Measurements from ENCODE around the gene HORMAD2. TPM values are rescaled to one million over a fixed set of nuclear protein-coding genes. Genes with fewer than 3 reads are reported as not detected.

Gene HORMAD2
- total RNA-seq, 1 donor from 2014 or later: not detected

DNA sequence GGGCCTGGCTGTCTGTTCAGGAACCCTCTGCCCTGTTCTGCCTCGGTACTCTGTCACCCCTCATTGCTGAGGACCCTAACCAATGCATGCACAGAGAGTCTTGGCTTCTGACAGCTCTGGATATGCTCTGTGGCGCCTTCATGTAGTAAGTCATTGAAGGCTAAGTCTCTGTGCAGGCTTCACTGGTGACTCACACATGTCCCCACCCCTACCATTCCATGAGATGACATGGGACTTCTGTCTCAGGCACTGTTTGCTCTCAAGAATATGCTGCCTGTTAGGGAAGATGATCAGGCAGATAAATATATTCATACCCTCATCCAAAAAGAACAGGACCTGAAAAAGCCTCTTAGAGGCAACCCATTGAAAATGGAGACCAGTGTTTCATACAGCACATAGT is 43.6 kb upstream of the HORMAD2 start:
- intact Hi-C loops (cut with micrococcal nuclease): no loop called here
- no peak overlapping the region for H3K27ac ChIP-seq (replicated peaks)

DNA sequence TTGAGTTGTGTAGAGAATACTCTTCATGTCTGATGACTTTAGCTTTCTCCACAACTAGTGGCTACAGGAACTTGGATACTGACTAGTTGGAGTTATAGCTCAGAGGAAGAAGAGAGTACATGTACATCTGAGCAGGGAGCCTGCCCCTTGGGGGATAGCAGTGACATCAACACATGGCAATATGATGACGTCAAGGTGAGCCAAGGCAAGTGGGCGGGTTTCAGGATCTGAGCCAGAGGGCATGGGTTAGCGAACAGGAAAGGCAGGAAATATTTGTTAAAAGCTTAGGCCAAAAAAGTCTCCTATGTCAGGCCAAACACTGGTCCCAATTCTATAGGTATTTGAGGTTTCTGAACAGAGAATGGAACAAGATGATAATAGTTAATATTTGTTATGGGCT is 42.0 kb upstream of the HORMAD2 start:
- Histone ChIP-seq H3K9me3 (replicated peaks) (no peaks in the 10 kb centered on the region), H3K27me3 (ENCODE audit: low read depth) (no peaks in the 10 kb centered on the region), H3K27ac (replicated peaks) (no peak overlapping the region), H3K4me3 (no peak overlapping the region), H3K4me1 (no peaks in the 10 kb centered on the region), H3K36me3 (no peaks in the 10 kb centered on the region)
- TF ChIP-seq, protein P1, sequence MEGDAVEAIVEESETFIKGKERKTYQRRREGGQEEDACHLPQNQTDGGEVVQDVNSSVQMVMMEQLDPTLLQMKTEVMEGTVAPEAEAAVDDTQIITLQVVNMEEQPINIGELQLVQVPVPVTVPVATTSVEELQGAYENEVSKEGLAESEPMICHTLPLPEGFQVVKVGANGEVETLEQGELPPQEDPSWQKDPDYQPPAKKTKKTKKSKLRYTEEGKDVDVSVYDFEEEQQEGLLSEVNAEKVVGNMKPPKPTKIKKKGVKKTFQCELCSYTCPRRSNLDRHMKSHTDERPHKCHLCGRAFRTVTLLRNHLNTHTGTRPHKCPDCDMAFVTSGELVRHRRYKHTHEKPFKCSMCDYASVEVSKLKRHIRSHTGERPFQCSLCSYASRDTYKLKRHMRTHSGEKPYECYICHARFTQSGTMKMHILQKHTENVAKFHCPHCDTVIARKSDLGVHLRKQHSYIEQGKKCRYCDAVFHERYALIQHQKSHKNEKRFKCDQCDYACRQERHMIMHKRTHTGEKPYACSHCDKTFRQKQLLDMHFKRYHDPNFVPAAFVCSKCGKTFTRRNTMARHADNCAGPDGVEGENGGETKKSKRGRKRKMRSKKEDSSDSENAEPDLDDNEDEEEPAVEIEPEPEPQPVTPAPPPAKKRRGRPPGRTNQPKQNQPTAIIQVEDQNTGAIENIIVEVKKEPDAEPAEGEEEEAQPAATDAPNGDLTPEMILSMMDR (IDR thresholded peaks at IDR 0.05; ENCODE audit: borderline replicate concordance): no peak
- intact Hi-C loops (cut with micrococcal nuclease): no loop called here
- DNase-seq: no peak

More for the DNA sequence above, 43.6 kb upstream of the HORMAD2 start:
- Histone ChIP-seq H3K4me1 (no peaks in the 10 kb centered on the region), H3K9me3 (replicated peaks) (no peaks in the 10 kb centered on the region), H3K4me3 (no peak overlapping the region), H3K27me3 (ENCODE audit: low read depth) (no peaks in the 10 kb centered on the region), H3K36me3 (no peaks in the 10 kb centered on the region)
- TF ChIP-seq, protein P1 (IDR thresholded peaks at IDR 0.05; ENCODE audit: borderline replicate concordance): no peak
- no peak for DNase-seq

DNA sequence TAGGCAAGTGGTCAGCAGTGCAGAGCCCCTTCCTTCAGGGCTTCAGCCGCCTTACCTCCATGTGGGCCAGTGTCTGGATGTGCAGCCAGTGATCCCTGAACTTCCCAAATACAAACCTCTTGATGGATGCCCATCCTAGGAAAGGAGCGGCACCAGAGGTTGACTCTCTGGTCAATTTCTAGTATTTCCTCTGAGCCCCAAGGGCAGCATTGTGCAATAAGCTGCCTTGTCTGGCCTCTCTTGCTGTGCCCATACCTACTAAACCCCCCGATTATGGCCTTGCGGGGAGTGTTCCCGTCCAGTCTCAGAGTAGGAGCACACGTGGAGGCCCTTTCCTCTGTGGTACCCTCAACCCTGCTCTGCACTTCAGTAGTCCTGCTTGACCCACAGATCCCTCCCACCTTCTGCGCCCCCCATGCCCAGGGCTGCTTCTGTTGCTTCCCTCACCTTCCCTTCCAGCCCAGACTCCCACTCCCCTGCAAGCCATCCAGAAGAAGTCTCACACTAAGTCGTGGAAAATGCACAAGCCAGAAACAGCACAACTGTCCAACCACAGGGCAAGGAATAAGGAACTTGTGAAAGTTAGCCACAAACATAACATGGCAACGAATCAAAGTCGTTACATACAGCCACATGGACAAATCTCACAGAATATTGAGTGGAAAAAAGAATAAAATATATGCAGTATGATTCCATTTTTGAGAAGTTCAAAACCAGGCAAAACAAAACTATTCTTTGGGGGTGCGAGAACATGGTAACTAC is 39.6 kb upstream of the HORMAD2 start:
- TF ChIP-seq, protein P1 (IDR thresholded peaks at IDR 0.05; ENCODE audit: borderline replicate concordance): no peak
- H3K4me1 ChIP-seq: no peaks in the 10 kb centered on the region
- H3K4me3 ChIP-seq: no peak overlapping the region
- no peaks in the 10 kb centered on the region for H3K9me3 ChIP-seq (replicated peaks)
- intact Hi-C loops (cut with micrococcal nuclease): no loop called here
- H3K36me3 ChIP-seq: no peaks in the 10 kb centered on the region
- no peak overlapping the region for H3K27ac ChIP-seq (replicated peaks)
- no peak for DNase-seq
- H3K27me3 ChIP-seq (ENCODE audit: low read depth): no peaks in the 10 kb centered on the region

DNA sequence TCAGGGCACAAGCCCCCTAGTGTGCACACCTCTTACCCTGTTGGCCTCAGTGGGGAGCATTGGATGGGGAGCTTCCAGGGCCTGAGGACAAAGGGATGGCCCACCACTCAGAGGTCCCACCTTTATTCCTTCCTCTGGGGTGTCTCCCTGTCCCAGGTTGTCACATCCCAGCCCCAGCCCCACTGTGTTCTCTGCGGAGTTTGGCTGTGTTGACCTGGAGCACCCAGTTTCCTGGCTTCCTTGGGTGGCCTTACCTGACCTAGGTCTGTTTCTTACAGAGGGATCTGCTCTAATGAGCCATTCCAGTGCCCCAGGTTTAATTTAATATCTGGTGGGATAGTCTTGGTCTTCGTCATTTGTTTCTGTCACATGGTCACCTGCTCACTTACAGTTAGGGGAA is 38.8 kb upstream of the HORMAD2 start:
- H3K27ac ChIP-seq (replicated peaks): no peak overlapping the region
- H3K27me3 ChIP-seq (ENCODE audit: low read depth): no peaks in the 10 kb centered on the region
- no peaks in the 10 kb centered on the region for H3K4me1 ChIP-seq
- no peaks in the 10 kb centered on the region for H3K36me3 ChIP-seq
- no peak for DNase-seq
- intact Hi-C loops (cut with micrococcal nuclease): no loop called here
- H3K4me3 ChIP-seq: no peak overlapping the region
- TF ChIP-seq, protein P1 (IDR thresholded peaks at IDR 0.05; ENCODE audit: borderline replicate concordance): no peak
- H3K9me3 ChIP-seq (replicated peaks): no peaks in the 10 kb centered on the region

DNA sequence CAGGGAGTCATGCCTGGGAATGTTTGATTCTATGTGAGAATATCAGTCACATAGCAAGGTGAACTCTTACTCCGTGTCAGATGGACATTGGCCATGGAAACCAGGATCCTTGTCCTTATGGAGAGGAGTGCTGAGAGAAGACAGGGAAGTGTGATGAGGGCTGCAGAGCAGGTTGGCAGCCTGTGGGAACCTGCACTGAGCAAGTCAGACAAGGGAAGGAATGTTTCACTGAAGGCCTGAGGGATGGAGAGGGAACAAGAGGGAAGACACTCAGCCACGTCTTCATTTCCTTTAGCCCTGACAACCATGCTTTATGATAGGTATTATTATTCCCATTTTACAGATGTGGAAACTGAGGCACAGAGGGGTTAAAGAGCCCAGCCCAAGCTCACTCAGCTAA is 38.4 kb upstream of the HORMAD2 start:
- no peaks in the 10 kb centered on the region for H3K27me3 ChIP-seq (ENCODE audit: low read depth)
- no peaks in the 10 kb centered on the region for H3K4me1 ChIP-seq
- intact Hi-C loops (cut with micrococcal nuclease): no loop called here
- no peak overlapping the region for H3K4me3 ChIP-seq
- H3K36me3 ChIP-seq: no peaks in the 10 kb centered on the region
- no peaks in the 10 kb centered on the region for H3K9me3 ChIP-seq (replicated peaks)
- TF ChIP-seq, protein P1 (IDR thresholded peaks at IDR 0.05; ENCODE audit: borderline replicate concordance): no peak
- no peak overlapping the region for H3K27ac ChIP-seq (replicated peaks)
- no peak for DNase-seq

All from left ventricle myocardium inferior (tissue), 1 donor.